ENCODE data around the gene CHRNB2.

GRCh38 chr1:154584267-154584994 is 16.9 kb downstream of the CHRNB2 start:
- no peak for TF ChIP-seq POLR2AphosphoS5 (IDR thresholded peaks at IDR 0.05)
- TF ChIP-seq, protein P1, sequence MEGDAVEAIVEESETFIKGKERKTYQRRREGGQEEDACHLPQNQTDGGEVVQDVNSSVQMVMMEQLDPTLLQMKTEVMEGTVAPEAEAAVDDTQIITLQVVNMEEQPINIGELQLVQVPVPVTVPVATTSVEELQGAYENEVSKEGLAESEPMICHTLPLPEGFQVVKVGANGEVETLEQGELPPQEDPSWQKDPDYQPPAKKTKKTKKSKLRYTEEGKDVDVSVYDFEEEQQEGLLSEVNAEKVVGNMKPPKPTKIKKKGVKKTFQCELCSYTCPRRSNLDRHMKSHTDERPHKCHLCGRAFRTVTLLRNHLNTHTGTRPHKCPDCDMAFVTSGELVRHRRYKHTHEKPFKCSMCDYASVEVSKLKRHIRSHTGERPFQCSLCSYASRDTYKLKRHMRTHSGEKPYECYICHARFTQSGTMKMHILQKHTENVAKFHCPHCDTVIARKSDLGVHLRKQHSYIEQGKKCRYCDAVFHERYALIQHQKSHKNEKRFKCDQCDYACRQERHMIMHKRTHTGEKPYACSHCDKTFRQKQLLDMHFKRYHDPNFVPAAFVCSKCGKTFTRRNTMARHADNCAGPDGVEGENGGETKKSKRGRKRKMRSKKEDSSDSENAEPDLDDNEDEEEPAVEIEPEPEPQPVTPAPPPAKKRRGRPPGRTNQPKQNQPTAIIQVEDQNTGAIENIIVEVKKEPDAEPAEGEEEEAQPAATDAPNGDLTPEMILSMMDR (IDR thresholded peaks at IDR 0.05) = no peak
- no peak for TF ChIP-seq POLR2A (IDR thresholded peaks at IDR 0.05)

Data from stomach (tissue), 4 donors.